KMS-11 (cell line): ENCODE results near the gene CNIH3.

Experiments
- H2AFZ ChIP-seq: fragments of 200-600 bp; sonication (generic); 2 replicates; pipeline ENCODE4 v1.6.1; 2016; ENCODE audit warnings: antibody characterized with exemption, mixed run types, low read depth
- H3K27ac ChIP-seq: fragments of 200-600 bp; sonication (generic); 2 replicates; pipeline ENCODE4 v1.6.1; 2016; ENCODE audit warnings: mild to moderate bottlenecking, mixed run types
- H3K27me3 ChIP-seq: fragments of 200-600 bp; sonication (generic); 2 replicates; pipeline ENCODE4 v1.6.1; 2017; ENCODE audit warnings: mild to moderate bottlenecking, low read depth, mixed run types, moderate library complexity; ENCODE audit not compliant: insufficient read depth
- H3K36me3 ChIP-seq: fragments of 200-600 bp; sonication (generic); 2 replicates; pipeline ENCODE4 v1.6.1; 2017; ENCODE audit warnings: mild to moderate bottlenecking, mixed run types; ENCODE audit not compliant: insufficient read depth
- H3K4me1 ChIP-seq: fragments of 200-600 bp; sonication (generic); 2 replicates; pipeline ENCODE4 v1.6.1; 2016; ENCODE audit warnings: mild to moderate bottlenecking, low read depth, mixed run types; ENCODE audit not compliant: poor library complexity, severe bottlenecking
- H3K4me2 ChIP-seq: fragments of 200-600 bp; sonication (generic); 2 replicates; pipeline ENCODE4 v1.7.0; 2016; ENCODE audit warnings: mild to moderate bottlenecking, mixed run types
- H3K4me3 ChIP-seq: fragments of 200-600 bp; sonication (generic); IDR thresholded peaks from 2 replicates; pipeline ENCODE4 v1.6.1; 2017; ENCODE audit warnings: low read depth, low read length, mixed read lengths; ENCODE audit not compliant: insufficient read depth
- H3K79me2 ChIP-seq: fragments of 200-600 bp; sonication (generic); 2 replicates; pipeline ENCODE4 v1.6.1; 2016; ENCODE audit warnings: low read depth, mixed run types; ENCODE audit not compliant: insufficient read depth
- H3K9ac ChIP-seq: fragments of 200-600 bp; sonication (generic); 2 replicates; pipeline ENCODE4 v1.6.1; 2016; ENCODE audit warnings: mild to moderate bottlenecking, mixed run types
- H4K20me1 ChIP-seq: fragments of 200-600 bp; sonication (generic); 2 replicates; pipeline ENCODE4 v1.6.1; 2016; ENCODE audit warnings: mild to moderate bottlenecking, mixed run types; ENCODE audit not compliant: insufficient read depth
- TF ChIP-seq, protein P1 (sequence below): fragments of 200-600 bp; sonication (generic); conservative IDR thresholded peaks from 2 replicates; pipeline ENCODE4 v1.6.1; 2017; ENCODE audit warnings: low read depth, mild to moderate bottlenecking, antibody characterized with exemption, low read length, moderate library complexity, mixed read lengths

The CNIH3 gene

DNA sequence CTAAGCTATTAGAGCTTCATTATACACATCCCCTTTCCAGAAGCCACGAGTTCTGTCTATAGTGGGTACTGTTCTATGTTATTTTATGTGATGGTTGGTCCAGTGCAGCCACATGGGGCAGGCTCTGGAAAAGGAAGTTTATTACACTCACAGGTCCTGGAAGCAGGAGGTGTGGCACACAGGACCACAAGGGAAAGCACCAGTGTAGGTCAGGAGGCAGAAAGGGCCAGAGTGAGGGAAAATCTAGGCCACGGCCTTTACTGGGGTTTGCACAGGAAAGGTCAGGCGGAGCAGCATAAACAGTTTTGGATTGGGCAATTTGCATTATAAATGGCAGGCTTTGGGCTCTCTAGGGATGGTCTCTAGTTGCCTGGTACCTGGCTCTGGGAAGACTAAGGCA is 21.8 kb upstream of the CNIH3 start:
- Histone ChIP-seq H3K4me2 (peak overlapping the region; percentile 65; the same call in 1 of the 2 replicates), H3K4me3 (no peak overlapping the region), H3K27me3 (no peaks in the 10 kb centered on the region), H3K4me1 (peaks cover 52% of the 10 kb centered on the region), H2AFZ (peak overlapping the region; percentile 53; the same call in 1 of the 2 replicates), H3K27ac (peak overlapping the region; percentile 68), H3K79me2 (no peaks in the 10 kb centered on the region), H3K9ac (no peak overlapping the region), H3K36me3 (no peaks in the 10 kb centered on the region), H4K20me1 (no peaks in the 10 kb centered on the region)
- TF ChIP-seq, protein P1, sequence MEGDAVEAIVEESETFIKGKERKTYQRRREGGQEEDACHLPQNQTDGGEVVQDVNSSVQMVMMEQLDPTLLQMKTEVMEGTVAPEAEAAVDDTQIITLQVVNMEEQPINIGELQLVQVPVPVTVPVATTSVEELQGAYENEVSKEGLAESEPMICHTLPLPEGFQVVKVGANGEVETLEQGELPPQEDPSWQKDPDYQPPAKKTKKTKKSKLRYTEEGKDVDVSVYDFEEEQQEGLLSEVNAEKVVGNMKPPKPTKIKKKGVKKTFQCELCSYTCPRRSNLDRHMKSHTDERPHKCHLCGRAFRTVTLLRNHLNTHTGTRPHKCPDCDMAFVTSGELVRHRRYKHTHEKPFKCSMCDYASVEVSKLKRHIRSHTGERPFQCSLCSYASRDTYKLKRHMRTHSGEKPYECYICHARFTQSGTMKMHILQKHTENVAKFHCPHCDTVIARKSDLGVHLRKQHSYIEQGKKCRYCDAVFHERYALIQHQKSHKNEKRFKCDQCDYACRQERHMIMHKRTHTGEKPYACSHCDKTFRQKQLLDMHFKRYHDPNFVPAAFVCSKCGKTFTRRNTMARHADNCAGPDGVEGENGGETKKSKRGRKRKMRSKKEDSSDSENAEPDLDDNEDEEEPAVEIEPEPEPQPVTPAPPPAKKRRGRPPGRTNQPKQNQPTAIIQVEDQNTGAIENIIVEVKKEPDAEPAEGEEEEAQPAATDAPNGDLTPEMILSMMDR: no peak

- Histone ChIP-seq H3K4me1 (peaks cover 52% of the 10 kb centered on the region), H3K27me3 (no peaks in the 10 kb centered on the region), H4K20me1 (no peaks in the 10 kb centered on the region), H3K27ac (no peak overlapping the region), H3K9ac (no peak overlapping the region), H2AFZ (no peak overlapping the region), H3K79me2 (no peaks in the 10 kb centered on the region), H3K36me3 (no peaks in the 10 kb centered on the region), H3K4me3 (no peak overlapping the region), H3K4me2 (no peak overlapping the region)
- TF ChIP-seq, protein P1: no peak
These were observed 21.3 kb upstream of the CNIH3 start for GRCh38 chr1:224594851-224595250.

DNA sequence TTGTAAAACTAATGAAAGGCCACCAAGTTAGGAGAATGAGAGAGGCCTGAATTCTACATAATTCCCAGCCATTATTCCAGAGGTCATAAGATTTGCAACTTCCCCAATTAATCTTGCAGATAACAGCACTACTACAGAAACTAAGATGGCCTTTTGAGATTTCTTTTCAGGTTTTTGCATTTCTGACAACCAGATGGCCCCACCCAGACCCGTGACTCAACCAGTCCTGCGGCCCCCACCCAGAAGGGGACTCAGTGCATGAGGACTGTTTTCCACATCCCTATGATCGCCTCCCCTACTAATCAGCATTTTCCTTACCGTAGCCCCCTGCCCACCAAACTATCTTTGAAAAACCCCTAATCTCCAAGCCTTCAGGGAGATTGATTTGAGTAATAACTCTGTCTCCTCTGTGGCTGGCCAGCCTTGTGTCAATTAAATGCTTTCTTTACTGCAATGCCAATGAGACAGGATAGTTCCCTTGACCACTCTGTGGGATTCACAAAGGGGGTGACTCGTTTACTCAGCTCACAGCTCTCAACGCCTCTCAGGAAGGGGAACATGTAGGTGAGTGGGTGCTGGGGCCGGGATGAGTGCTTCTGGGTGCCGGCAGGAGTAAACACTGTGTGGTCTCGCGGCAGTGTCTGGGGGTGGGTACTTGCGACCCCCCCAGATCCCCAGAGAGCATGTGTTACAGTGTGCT is 10.5 kb upstream of the CNIH3 start:
- Histone ChIP-seq H3K36me3 (no peaks in the 10 kb centered on the region), H3K4me1 (no peaks in the 10 kb centered on the region), H2AFZ (no peak overlapping the region), H3K27ac (no peak overlapping the region), H4K20me1 (no peaks in the 10 kb centered on the region), H3K4me3 (no peak overlapping the region), H3K27me3 (no peaks in the 10 kb centered on the region), H3K79me2 (no peaks in the 10 kb centered on the region), H3K4me2 (no peak overlapping the region), H3K9ac (no peak overlapping the region)
- TF ChIP-seq, protein P1: no peak

DNA sequence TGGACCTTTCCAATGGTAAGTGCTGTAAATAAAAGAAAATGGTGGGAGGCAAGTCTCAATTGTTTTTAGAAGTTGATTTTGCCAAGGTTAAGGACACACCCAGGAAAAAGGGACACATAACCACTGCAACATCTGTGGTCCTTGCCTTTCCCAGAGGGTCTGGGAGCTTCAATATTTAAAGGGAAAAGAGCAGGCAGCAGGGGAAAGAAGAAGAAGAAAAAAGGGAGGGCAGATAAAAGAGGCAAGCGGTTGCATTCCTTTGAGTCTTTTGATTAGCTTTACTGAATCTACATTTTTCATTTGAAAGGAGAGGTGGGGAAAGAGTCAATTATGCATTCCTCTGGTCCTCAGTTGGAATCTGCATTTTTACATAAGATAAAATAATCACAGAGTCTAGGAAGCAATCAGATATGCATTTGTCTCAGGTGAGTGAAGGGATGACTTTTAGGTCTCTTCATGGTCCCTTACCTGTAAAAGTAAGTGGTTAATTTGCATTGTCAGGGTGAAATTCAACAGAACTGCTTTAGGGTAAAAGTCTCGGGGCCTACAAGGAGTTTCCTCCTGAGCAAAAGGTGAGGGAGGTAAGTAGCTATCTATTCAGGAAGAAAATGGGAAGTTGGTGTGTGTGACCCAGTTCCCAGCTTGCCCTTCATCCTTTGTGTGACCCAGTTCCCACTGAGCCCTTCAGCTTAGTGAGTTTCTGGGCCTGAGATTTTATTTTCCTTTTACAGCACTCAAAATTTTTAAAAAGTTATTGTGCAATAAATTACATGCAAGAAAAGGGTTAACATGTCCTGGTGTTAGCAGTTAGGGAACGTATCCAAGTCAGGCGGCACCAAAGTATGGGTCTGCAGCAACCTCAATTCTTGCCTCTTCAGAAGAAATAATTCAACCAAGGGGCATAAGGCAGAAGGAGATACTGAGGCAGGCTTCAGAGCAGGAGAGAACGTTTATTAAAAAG is 8.6 kb upstream of the CNIH3 start:
- Histone ChIP-seq H3K4me3 (no peak overlapping the region), H3K9ac (no peak overlapping the region), H3K79me2 (no peaks in the 10 kb centered on the region), H3K4me2 (no peak overlapping the region), H4K20me1 (no peaks in the 10 kb centered on the region), H3K27ac (no peak overlapping the region), H3K4me1 (no peaks in the 10 kb centered on the region), H3K27me3 (no peaks in the 10 kb centered on the region), H2AFZ (no peak overlapping the region), H3K36me3 (no peaks in the 10 kb centered on the region)
- TF ChIP-seq, protein P1: no peak
